ENCODE results near the gene TP53RK.

TP53RK gene

GRCh38 chr20:46681032-46681854, 8.0 kb downstream of the TP53RK start:
- ATAC-seq = peak; percentile 83
- TF ChIP-seq ZFP30 (CRISPR knock-in tag; IDR thresholded peaks at IDR 0.05) (no peak), POU6F1 (CRISPR knock-in tag; IDR thresholded peaks at IDR 0.05; ENCODE audit: borderline replicate concordance, low read depth) (no peak), ZNF8 (CRISPR knock-in tag; IDR thresholded peaks at IDR 0.05) (no peak), GLIS3 (CRISPR knock-in tag; IDR thresholded peaks at IDR 0.05) (no peak), ZNF70 (CRISPR knock-in tag; IDR thresholded peaks at IDR 0.05) (no peak), ZNF565 (CRISPR knock-in tag; conservative IDR thresholded peaks at IDR 0.05; ENCODE audit: low read depth) (no peak), RARB (CRISPR knock-in tag; IDR thresholded peaks at IDR 0.05) (no peak), OSR1 (CRISPR knock-in tag; IDR thresholded peaks at IDR 0.05) (no peak), ZFP3 (CRISPR knock-in tag; IDR thresholded peaks at IDR 0.05) (no peak)

GRCh38 chr20:46680684-46681031, 8.6 kb downstream of the TP53RK start:
- no peak for ATAC-seq
- TF ChIP-seq ISL1 (CRISPR knock-in tag; IDR thresholded peaks at IDR 0.05) = no peak
- TF ChIP-seq PATZ1 (CRISPR knock-in tag; IDR thresholded peaks at IDR 0.05; ENCODE audit: borderline replicate concordance) = no peak
- no peak for TF ChIP-seq RARB (CRISPR knock-in tag; IDR thresholded peaks at IDR 0.05)
- TF ChIP-seq OSR1 (CRISPR knock-in tag; IDR thresholded peaks at IDR 0.05) = no peak
- no peak for TF ChIP-seq TCF4 (CRISPR knock-in tag; IDR thresholded peaks at IDR 0.05; ENCODE audit: borderline replicate concordance)
- TF ChIP-seq ZC3H10 (CRISPR knock-in tag; IDR thresholded peaks at IDR 0.05) = no peak
- TF ChIP-seq BACH2 (CRISPR knock-in tag; IDR thresholded peaks at IDR 0.05; ENCODE audit: borderline replicate concordance) = no peak
- TF ChIP-seq CREB5 (CRISPR knock-in tag; IDR thresholded peaks at IDR 0.05; ENCODE audit: low read depth) = no peak
- TF ChIP-seq ESRRG (CRISPR knock-in tag; IDR thresholded peaks at IDR 0.05) = no peak
- no peak for TF ChIP-seq CSRNP3 (CRISPR knock-in tag; IDR thresholded peaks at IDR 0.05)
- TF ChIP-seq TSHZ2 (CRISPR knock-in tag; IDR thresholded peaks at IDR 0.05) = no peak
- no peak for TF ChIP-seq ARNTL (CRISPR knock-in tag; IDR thresholded peaks at IDR 0.05; ENCODE audit: borderline replicate concordance, low read depth)
- TF ChIP-seq ZFP3 (CRISPR knock-in tag; IDR thresholded peaks at IDR 0.05) = no peak
- TF ChIP-seq GLIS3 (CRISPR knock-in tag; IDR thresholded peaks at IDR 0.05) = no peak
- no peak for TF ChIP-seq PPARA (CRISPR knock-in tag; IDR thresholded peaks at IDR 0.05; ENCODE audit: borderline replicate concordance)
- no peak for TF ChIP-seq CSDC2 (CRISPR knock-in tag; IDR thresholded peaks at IDR 0.05)

- TF ChIP-seq PATZ1 (CRISPR knock-in tag; IDR thresholded peaks at IDR 0.05; ENCODE audit: borderline replicate concordance) (no peak), ZNF70 (CRISPR knock-in tag; IDR thresholded peaks at IDR 0.05) (no peak), GLIS3 (CRISPR knock-in tag; IDR thresholded peaks at IDR 0.05) (no peak), ISL1 (CRISPR knock-in tag; IDR thresholded peaks at IDR 0.05) (no peak), ARNTL (CRISPR knock-in tag; IDR thresholded peaks at IDR 0.05; ENCODE audit: borderline replicate concordance, low read depth) (no peak), BACH2 (CRISPR knock-in tag; IDR thresholded peaks at IDR 0.05; ENCODE audit: borderline replicate concordance) (no peak), POU6F1 (CRISPR knock-in tag; IDR thresholded peaks at IDR 0.05; ENCODE audit: borderline replicate concordance, low read depth) (no peak), ZNF8 (CRISPR knock-in tag; IDR thresholded peaks at IDR 0.05) (no peak), TOX (CRISPR knock-in tag; IDR thresholded peaks at IDR 0.05; ENCODE audit: borderline replicate concordance) (no peak), PPARA (CRISPR knock-in tag; IDR thresholded peaks at IDR 0.05; ENCODE audit: borderline replicate concordance) (no peak)
- ATAC-seq = no peak
Observed at GRCh38 chr20:46678516-46678915, 10.7 kb downstream of the TP53RK start.
